Stimulated activated CD8-positive, alpha-beta memory T cell treated with anti-CD3 and anti-CD28 coated beads, Interleukin-15, amount 100 ng/mL, for 24 hours (primary cell): ENCODE measurements around the gene WWOX.

ENCODE experiments used
- DNase-seq: peaks from one replicate; pipeline ENCODE4 v3.0.0-alpha.2; 2020; ENCODE audit warnings: low read depth

The WWOX gene

DNA sequence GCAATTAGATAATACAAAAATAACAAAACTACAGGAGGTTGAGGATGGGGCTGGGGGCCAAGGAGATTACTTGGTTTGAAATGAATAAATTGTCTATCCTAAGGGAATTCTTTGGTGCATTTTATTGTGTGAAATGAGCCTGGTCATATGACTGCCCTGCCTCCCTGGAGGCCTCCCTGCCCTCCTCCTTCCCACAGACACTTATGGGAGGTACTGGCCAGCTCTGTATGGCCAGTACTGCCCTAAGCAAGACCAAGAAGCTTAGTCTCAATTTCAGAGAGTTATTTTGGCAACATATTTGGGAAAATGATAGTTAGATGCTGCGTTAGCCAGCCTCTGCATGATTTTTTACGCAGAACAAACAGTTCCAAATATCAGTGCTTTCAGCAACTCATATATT is 511.9 kb downstream of the WWOX start:
- no peak for DNase-seq

DNA sequence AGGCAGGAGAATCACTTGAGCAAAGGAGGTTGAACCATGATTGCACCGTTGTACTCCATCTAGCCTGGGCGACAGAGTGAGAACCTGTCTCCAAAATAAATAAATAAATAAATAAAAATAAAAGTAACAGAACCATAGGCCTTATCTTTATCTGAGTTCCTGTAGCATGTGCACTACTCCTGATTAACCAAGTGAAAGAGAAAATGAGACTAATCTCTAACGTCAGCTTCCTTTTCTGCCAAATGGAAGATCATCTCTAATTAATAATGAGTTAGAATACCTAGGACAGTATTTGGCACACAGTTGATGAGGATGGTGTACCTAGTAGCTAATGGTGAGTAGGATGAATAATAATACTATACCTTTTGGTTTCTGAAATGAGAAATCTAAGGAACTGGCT is 520.4 kb downstream of the WWOX start:
- no peak for DNase-seq

DNA sequence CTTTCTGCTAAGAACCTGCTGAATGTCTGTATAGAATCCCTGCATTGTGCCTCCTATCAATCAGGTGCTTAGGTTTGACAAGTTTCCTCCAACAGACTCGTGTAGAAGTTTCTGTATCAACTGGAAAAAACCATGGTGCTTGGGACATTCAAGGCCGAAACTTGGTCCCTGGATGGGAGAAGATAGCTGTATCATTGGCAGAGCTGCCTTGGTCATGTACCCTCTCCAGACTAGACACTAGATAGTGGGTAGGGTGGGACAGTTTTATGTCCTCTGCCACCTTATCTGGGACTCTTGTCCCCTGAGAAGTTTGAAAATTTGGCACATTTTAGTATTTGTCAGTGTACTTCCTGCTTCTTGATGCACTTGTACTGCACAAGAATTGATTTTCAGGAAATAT is 520.8 kb downstream of the WWOX start:
- DNase-seq: no peak

DNA sequence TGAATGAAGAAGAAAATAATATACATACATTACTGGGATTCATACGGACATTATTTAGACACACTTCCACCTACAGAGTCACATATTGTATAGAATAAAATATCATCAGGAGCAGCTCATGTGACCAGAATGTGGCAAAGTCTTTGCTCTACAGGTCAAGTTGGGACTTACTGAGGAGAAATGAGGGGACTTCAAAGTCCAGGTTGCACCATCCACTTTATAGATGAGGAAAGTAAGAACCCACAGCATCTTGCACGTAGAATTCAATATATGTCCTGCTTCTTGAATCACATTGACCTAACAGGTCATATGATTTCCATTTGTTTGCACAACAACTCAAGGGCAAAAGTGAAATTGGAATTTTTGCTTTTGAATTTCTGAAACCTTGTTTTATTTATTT is 524.3 kb downstream of the WWOX start:
- no peak for DNase-seq

DNA sequence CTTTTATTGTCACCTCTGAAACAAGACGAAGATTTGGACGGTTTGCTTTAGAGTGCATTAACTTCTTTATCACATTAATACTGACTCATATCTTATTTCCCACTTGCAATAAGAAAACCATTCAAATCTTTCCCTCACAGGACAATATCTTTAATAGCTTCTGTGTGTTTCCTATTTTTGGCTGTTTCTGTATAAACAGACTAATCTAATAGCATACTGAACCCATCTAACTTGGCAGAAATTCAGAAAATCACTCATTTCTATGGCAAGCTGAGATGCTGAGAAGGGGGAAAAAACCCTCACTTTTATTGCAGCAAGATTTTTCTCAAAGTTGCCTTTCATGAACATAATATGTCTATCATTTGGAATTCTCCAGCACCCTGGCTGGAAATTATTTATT is 524.9 kb downstream of the WWOX start:
- no peak for DNase-seq

DNA sequence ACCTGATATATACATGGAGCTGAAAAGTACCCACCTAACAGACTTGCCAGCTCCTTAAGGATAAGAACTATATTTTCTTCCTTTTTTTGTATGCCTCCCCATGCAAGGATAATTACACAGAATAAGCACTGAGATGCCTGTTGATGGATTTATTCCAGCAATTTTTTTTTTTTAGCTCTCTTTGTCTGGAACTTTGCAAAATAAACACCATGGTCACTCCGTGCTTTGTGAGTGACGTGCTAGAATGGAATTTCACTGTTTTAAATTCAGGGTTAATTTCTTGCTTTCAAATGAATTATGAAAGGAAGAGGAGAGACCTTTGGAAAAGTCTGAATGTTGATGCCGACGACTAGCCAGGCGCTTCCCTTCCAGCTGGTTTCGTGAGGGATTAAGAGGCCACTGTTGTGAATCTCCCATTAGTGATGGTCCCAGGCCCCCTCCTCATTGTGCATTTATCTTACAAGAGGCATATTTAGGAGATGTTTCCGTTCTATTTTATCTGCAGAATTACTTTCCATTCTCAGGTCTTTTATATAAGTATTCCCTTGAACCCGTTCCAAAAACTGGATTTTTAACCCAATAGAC is 529.1 kb downstream of the WWOX start:
- DNase-seq: no peak

DNA sequence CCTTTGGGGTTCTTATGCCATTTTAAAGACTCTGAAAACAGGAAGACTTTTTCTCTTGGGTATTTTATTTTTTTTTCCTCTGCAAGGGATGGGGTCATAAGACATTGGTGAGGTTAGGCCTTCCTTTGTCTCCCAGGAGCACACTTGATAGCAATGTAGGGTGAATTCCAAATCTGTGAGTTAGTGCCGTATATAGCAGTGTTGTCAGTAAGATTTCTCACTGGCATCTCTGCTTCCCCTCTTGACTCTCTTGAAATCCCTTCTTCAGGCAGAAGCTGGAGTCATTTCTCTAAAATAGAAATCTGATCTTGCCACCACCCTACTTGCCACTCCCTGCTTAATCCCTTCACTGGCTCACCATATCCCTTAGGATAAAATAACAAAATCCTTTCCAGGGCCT is 529.7 kb downstream of the WWOX start:
- no peak for DNase-seq

DNA sequence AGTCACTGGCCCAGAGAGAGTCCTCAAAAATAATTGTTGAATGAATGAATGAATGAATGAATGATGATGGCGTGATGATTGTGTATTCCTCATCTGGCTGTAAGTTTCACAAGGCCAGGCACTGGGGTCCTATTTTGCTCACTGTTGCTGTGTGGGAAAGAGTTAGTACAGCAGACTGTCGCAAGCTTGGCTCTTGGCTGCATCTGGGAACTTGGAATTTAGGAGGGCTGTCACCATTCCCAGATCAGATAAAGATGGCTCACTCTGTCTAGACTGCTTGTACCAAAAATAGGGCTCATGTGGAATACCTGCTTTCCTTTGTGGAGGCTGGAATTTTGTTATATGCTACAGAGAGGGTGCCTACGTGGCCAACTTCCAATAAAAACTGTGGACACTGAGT is 530.6 kb downstream of the WWOX start:
- no peak for DNase-seq

DNA sequence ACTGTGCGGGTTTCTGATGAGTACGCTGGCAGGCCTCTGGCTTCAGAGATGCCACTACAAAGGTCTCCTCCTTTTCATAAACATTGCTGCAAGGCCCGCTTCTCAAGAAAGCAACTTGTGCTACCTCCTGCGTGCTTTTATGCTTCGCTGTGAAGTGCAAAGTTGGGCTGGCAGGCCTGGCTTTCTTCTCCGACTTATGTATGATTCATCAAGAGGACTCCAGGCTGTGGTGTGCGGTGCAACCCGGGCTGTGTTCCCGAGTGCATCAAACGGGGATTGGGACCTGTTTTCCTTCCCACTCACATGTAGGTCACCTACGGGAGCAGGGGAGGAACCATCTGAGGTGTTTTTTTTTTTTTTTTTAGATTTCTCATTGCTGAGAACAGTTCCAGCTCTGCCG is 534.1 kb downstream of the WWOX start:
- no peak for DNase-seq

DNA sequence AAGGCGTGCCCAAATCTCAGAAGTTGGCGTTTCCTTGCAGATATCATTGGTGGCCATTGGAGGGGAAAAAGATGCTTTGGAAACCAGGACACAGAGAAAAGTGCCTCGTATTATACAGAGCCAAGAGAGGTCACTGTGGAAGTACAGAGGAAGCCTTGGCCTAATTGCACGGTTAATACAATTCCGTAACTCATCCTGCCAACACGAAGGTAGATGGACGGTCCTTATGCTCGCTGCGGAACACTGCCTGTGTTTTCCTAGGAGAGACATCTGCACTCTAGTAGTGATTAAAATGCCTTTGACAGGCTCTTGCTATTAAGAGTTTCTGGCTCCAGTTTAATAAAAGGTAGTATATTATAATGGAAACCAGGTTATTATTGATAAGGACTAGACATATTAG is 536.4 kb downstream of the WWOX start:
- no peak for DNase-seq

DNA sequence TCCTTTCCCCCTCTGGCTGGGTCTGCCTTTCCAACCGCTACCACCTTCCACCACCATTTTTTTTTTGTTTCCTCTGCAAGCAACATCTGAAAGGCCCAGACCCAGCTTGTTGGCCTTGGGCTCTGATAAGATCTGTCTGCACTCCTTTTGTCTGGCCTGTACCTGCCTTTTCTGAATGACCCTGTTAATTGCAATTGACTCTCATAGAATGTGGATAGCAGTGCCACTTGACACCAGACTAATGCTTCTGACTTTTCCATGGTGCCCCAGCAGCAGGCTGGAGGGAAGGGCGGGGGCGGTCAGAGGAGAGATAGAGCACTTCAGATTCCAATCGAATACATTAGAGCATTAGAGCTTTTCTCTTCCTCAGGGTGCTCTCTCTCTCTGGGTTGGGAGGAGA is 538.9 kb downstream of the WWOX start:
- DNase-seq: no peak

DNA sequence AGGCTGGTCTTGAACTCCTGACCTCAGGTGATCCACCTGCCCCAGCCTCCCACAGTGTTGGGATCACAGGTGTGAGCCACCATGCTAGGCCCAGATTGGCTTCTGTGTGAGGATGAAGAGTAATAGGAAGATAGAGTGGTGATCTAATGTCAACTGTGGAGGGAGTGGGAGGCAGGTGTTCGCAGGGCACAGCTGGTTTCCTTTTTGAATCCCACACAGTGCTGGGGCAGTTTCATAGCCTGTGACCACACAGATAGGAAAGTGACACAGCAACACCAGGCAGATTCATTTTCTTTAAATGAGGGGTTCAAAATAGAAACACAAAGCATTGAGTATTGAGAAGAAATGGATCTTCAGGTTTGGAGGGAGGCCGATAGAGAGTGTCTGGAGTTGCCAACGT is 540.3 kb downstream of the WWOX start:
- DNase-seq: no peak

DNA sequence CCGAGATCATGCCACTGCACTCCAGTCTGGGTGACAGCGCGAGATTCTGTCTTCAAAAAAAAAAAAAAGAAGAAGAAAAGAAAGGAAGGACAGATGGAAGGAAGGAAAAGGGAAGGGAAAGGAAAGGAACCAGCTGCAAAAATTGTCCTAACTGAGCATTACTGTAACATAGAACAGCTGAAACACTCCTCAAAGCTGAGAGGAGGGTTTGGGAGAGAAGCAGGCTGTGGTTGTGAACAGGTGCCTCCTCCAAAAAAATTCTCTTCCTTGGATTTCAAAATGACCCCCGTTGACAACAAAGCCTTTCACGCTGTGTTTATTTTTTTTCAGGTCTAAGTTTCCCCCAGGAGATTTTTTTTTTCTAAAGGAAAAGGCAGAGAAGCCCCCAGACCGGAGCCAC is 541.4 kb downstream of the WWOX start:
- DNase-seq: no peak

DNA sequence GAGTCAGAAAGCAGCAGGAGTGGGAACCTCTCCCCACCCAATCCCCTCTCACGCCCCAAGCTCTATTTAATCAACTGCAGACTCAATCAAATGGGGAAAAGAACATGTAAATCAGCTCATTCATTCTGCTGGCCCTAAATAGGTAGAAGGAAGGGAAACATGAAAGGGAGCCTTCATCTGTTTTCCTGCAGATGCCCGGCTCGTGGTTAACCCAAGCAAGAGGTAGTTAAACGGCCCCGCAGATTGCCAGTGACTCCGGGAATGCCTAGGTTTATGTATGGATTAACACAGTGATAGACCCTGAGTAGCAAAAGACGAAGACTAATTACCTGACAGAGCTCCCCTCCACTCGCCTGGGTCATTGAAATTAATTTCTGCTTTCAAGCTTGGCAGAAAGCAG is 542.0 kb downstream of the WWOX start:
- DNase-seq: no peak

DNA sequence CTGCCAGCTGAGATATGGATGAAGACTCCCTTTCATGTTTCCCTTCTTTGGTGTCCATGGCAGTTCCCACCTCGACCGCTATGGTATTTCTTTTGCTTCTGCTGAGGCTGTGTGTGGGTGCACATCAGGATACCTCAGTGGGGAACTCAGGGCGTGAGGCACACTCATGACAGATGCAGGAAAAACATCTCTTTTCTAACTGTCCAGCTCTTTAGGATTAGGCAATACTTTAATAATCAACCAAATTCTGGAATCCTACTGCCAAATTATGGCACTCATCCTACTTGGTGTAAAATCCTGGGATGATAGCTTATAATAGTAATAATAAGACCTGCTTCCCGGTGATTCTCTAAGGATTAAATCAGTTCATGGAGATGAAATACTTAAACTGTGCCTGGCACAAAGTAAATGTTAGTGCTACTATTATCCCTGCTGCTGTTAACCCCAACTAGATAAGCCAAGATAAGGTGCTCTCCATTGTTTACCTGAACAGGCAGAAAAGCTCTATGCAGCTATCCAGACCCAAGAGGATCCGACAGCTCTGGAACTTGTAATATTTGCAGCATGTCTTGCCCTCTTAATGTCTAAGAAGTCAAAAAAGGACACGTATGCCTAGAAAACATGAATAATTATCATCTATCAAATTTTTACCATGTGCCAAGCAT is 543.3 kb downstream of the WWOX start:
- no peak for DNase-seq

DNA sequence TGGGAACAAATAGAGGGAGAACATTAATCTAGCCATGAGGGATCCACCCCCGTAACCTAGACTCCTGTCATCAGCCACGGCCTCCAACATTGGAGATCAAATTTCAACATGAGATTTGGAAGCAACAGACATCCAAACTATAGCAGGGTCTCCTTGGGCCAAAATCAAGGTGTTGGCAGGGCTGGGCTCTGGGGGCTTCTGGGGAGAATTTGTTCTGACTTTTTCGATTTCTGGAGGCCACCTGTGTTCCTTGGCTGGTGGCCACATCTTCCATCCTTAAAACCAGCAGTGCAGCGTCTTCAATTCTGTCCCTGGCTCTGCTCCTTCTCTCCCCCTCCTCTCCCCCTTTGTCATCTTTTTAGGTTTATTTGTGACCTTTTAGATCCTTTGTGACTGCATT is 546.2 kb downstream of the WWOX start:
- no peak for DNase-seq

DNA sequence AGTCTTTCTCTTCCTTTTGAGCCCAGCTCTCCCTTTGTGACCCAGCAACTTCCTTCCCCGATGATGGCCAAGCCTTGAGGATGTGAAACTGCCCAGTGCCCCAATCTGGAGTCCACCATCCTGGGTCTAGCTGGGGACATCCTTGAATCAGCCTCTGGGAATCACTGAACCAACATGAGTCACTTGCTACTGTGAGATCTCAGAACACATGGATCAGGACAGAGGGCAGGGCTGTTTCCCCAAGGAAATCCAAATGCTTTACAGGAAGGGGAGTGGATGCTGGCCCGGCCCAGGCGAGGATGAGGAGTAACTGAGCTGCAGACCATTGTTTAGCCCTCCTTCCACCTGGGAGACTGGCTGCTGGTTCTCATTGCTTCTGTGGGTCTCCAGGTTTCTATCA is 547.6 kb downstream of the WWOX start:
- DNase-seq: no peak

DNA sequence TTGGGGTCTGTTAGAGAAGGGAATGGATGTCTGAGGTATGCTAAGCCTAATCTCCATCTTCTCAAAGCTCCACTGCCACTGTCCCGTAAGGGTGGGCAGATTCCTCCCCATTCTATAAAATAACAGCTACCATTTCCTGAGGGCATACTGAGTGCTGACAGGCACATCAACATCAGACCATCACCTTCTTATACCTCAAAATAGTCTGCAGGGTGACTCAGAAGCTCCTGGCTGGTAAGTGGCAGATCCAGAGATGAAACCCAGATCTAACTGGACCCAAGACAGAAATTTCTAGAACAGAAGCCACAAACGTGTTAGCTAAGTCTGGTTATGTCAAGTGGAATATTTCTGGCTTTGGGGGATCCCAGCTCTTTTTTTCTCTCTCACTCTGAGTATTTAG is 548.0 kb downstream of the WWOX start:
- DNase-seq: no peak

DNA sequence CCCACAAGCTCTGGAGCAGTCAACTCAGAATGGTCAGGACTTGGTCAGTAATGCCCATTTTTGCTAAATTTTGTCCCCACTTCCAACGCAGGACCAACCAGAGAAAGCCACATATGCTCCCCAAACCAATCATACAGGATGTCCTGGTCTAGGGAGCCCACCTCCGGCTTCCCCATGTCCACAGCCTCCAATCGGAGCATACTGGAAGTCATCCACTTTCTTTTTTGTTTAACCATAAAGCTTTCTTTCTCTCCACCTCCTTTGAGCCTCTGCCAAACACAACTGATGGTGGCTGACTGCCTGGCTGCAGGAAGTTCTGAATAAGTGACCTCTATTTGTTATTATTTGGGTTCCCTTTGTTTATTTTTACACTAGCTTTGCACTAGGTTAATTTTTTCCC is 549.1 kb downstream of the WWOX start:
- no peak for DNase-seq

DNA sequence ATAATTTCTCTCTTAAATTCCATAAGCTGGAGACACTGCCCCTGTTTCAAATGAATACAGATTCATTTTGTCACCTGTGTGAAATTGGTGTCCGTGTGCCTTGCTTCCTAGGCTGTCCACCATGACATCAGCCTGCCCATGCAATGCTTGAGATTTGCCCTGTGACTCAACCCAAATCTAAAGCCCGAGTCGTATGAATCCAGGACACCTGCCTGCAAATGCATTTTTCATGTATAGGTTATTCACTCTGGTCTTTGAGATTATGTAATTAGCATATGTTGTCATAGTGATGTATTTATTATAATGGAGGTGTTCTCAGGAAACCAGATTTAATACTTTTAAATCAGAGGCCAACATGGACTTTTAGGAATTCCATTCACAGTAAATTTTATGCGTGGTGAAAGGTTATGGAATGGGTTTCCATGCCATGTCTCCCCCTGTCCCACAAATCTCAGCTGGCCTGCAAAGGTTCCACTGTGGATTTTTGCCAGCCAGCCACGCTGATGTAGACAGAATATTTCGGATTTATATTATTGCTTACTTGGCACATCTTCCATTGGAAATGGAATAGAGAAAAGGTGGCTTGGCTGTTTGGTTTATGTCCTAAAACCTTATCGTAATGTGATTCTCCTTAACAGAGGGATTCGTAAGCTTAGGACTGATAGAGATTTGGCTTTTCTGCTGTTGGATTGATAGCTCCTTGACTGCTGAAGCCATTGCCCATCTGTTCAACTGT is 551.1 kb downstream of the WWOX start:
- no peak for DNase-seq

DNA sequence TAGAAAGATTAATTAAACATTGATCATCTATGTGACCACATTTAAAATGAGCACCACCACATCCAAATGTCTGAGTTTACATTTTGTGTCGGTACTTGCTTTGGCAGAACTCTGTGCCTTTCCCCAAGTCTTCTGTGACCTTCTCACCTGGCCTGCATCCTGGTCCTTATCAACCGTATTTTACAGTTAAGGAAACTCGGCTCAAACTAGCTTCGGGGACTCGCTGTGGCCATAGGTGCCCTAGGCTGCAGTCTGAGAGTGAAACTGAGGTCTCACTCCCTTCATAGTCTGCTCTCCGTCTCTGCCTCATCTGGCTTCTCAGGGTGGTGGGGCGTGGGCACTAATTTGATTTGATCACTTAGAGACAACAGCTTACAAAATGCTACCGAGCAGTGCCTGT is 555.5 kb downstream of the WWOX start:
- DNase-seq: no peak

DNA sequence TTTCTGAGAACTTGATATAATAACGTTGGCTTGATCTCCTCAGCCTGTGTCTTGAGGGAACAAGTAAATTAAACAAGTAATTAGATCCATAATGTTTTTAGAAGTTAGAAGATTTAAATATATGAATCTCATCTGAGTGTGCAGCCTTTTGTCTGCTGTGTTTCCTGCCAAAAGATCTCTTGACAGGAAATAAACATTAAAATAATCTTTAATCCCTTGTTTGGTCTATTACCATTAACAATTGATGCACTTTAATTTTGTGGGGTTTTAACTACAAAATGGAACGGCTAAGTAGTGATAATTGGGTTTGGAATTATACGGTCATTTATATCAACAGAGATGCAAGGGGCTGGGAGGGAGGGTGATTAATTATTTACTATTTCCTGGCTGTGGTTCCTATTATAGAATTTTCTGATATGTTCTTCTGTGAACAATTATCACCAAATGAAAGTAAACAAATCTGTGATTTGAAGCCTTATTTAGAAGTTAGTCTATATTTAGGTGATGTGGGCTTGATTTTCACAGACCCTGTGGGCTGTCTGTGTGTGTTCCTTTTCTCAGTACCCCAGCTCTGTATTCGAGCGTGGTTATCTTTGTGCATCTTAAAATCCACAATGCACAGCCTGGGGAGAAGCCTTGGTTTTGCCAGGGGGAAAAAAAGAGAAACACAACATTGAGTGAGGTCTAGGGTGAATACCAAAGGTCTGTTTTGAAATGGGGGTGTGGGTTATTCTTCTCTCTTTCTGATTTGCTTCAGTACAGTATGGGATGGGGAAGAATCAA is 556.1 kb downstream of the WWOX start:
- no peak for DNase-seq

DNA sequence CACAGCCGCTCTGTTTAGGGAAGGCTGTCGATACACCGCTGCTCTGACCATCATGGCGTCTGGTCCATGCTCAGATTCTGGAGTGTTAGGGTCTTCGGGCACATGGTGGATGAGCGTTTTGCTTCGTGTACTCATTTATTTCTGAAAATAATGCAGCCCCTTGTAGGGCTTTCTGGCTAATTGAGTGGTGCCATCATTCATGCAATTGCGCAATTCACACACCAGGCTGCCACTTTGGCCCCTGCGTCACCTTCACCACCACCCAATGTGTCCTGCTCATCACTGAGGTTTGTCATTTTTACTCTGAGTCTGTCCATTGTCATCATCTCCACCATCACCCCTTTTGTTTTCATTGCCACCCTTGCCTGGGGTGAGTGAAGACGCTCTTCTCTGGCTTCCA is 557.4 kb downstream of the WWOX start:
- DNase-seq: no peak
